ENCODE measurements around the gene LYZL1. TPM values are rescaled to one million over a fixed set of nuclear protein-coding genes. Genes with fewer than 3 reads are reported as not detected.

LYZL1 gene
- total RNA-seq, 1 experiment from 2014 or later: not detected

DNA sequence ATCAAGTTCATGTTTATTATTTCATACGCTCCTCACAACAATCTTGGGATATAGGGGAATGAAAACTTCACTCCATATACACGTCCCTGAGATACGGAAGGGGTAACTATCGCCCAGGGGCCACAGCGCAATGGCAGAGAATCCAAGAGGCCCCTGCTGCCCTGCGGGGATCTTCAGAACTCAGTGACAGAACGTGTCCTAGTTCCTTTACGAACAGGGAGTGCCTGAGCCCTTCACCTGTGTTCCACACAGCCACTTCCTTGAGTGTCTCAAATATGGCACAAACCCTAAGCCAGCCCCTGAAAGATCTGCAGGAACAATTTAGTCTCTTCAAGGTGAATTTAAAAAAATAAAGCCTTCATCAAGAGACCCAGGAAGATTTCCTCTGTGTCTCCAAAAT, 25.9 kb downstream of the LYZL1 start:
- Histone ChIP-seq H3K9ac (ENCODE audit: extremely low read depth, insufficient read length, low read length) (no peak overlapping the region), H3K23ac (ENCODE audit: insufficient read length, low read depth, low read length) (no peak overlapping the region), H2AFZ (ENCODE audit: low read length) (no peak overlapping the region), H2BK5ac (ENCODE audit: insufficient read length, low read length) (no peak overlapping the region), H3K27ac (ENCODE audit: insufficient read length, low read depth, low read length) (no peak overlapping the region), H3K56ac (ENCODE audit: insufficient read length, low read depth, low read length) (no peak overlapping the region), H4K20me1 (ENCODE audit: control insufficient read depth, insufficient read depth, insufficient read length) (no peaks in the 10 kb centered on the region), H3K79me2 (ENCODE audit: insufficient read depth, low read length) (no peaks in the 10 kb centered on the region), H2BK20ac (ENCODE audit: low read depth, low read length, poor library complexity, severe bottlenecking) (no peak overlapping the region), H3K27me3 (ENCODE audit: insufficient read depth, low read length) (no peaks in the 10 kb centered on the region), H2BK15ac (ENCODE audit: low read depth, low read length) (no peak overlapping the region), H3K4me2 (ENCODE audit: insufficient read depth, insufficient read length, low read length) (no peak overlapping the region), H2AK5ac (ENCODE audit: insufficient read length, low read length) (no peak overlapping the region), H4K5ac (ENCODE audit: insufficient read length, low read depth, low read length) (no peak overlapping the region), H2BK120ac (ENCODE audit: low read depth, low read length, poor library complexity, severe bottlenecking) (no peak overlapping the region), H3K18ac (ENCODE audit: insufficient read length, low read depth, low read length) (no peak overlapping the region), H3K23me2 (ENCODE audit: insufficient read length, low read depth, low read length, poor library complexity, severe bottlenecking) (no peaks in the 10 kb centered on the region), H3K14ac (ENCODE audit: insufficient read depth, low read length) (no peak overlapping the region), H4K91ac (ENCODE audit: insufficient read length, low read depth, low read length) (no peak overlapping the region), H3T11ph (ENCODE audit: low read length) (no peak overlapping the region), H3K4me1 (ENCODE audit: insufficient read depth, low read length) (no peaks in the 10 kb centered on the region), H3K79me1 (ENCODE audit: insufficient read depth, low read depth, low read length, poor library complexity, severe bottlenecking) (no peaks in the 10 kb centered on the region), H3K4ac (ENCODE audit: low read depth, low read length) (no peak overlapping the region), H2BK12ac (ENCODE audit: insufficient read length, low read depth, low read length) (no peak overlapping the region), H4K8ac (replicated peaks; ENCODE audit: insufficient read length, low read depth, low read length) (no peak overlapping the region), H3K9me3 (ENCODE audit: control insufficient read depth, low read depth, low read length) (no peaks in the 10 kb centered on the region)
- no peak for TF ChIP-seq CTCF (conservative IDR thresholded peaks at IDR 0.05)
- H3K36me3 Mint-ChIP-seq (ENCODE audit: insufficient read depth in 1 of 3, low read depth in 3 of 3): no peaks in the 10 kb centered on the region; a peak in 1 of 7 replicates
- no peak for DNase-seq
- H3K4me3 Mint-ChIP-seq: no peak overlapping the region
- peaks cover 8% of the 10 kb centered on the region; the same call in 1 of the 2 replicates for H3K27me3 Mint-ChIP-seq (ENCODE audit: low read depth)
- no peaks in the 10 kb centered on the region; a peak in 1 of 5 replicates for H3K9me3 Mint-ChIP-seq
- H3K4me1 Mint-ChIP-seq: peaks cover 13 to 16% of the 10 kb centered on the region in 2 experiments
- no peak overlapping the region for H3K27ac Mint-ChIP-seq
- WGBS (ENCODE audit: extremely low coverage, insufficient read length, low lambda C conversion rate): no CpG with 5 or more reads among the region's 8 CpGs

Data from H9 (cell line).